AG10803 (cell line): ENCODE data around the gene TXNDC16.
A peak's percentile ranks its signal among the peaks of the same experiment; 100 is the strongest.

Experiments
- DNase-seq: peaks from one replicate; pipeline ENCODE4 v3.0.0; 2010; ENCODE audit warnings: low read depth
- H3K4me3 ChIP-seq: 2 replicates; pipeline ENCODE4 v1.5.1; 2011; ENCODE audit warnings: mild to moderate bottlenecking, low read length, control low read depth
- CTCF ChIP-seq: conservative IDR thresholded peaks from 2 replicates; pipeline ENCODE4 v1.5.1; 2011; ENCODE audit warnings: mild to moderate bottlenecking, low read length, control low read depth, inconsistent platforms

The TXNDC16 gene

GRCh38 chr14:52430474-52430873 is 121.8 kb downstream of the TXNDC16 start:
- no peak for TF ChIP-seq CTCF
- no peak for DNase-seq
- no peak overlapping the region for H3K4me3 ChIP-seq

GRCh38 chr14:52429451-52429850 is 122.9 kb downstream of the TXNDC16 start:
- H3K4me3 ChIP-seq, result no peak overlapping the region
- no peak for TF ChIP-seq CTCF

GRCh38 chr14:52427460-52427859 is 124.8 kb downstream of the TXNDC16 start:
- no peak for DNase-seq

More at GRCh38 chr14:52429451-52429850, 122.9 kb downstream of the TXNDC16 start:
- no peak for DNase-seq

GRCh38 chr14:52422650-52423356 is 129.5 kb downstream of the TXNDC16 start:
- no peak for DNase-seq
- TF ChIP-seq CTCF, result no peak
- H3K4me3 ChIP-seq, result no peak overlapping the region

More at GRCh38 chr14:52427460-52427859, 124.8 kb downstream of the TXNDC16 start:
- TF ChIP-seq CTCF, result no peak
- no peak overlapping the region for H3K4me3 ChIP-seq

- no peak overlapping the region for H3K4me3 ChIP-seq
- peak; percentile 59 for TF ChIP-seq CTCF
- DNase-seq, result no peak
These were observed 135.2 kb downstream of the TXNDC16 start for GRCh38 chr14:52417139-52417538.

GRCh38 chr14:52413729-52414408 is 138.4 kb downstream of the TXNDC16 start:
- H3K4me3 ChIP-seq, result no peak overlapping the region
- DNase-seq, result peak; percentile 78
- no peak for TF ChIP-seq CTCF

GRCh38 chr14:52412426-52412825 is 139.9 kb downstream of the TXNDC16 start:
- no peak overlapping the region for H3K4me3 ChIP-seq
- peak; percentile 36 for DNase-seq
- no peak for TF ChIP-seq CTCF
